Calu3 (cell line): ENCODE results near the gene C5orf15. TPM values are rescaled to one million over a fixed set of nuclear protein-coding genes. Genes with fewer than 3 reads are reported as not detected.

ENCODE experiments used
- BruUV-seq: library from RNA; stranded (reverse); fragments of 400-500 nt; replicated peaks from 2 replicates; lab custom pipeline; 2021; lab: Mats Ljungman, UMichigan
- CTCF ChIA-PET: fragments of 300-600 bp; sonication (Branson Sonifier 250); formaldehyde crosslinking; loops from one replicate; lab custom pipeline; 2022; ENCODE audit warnings: antibody characterized with exemption; lab: Charles Lee
- DNase-seq: peaks from one replicate; pipeline ENCODE4 v3.0.0; 2022
- H3K27ac Mint-ChIP-seq: one replicate; pipeline ENCODE4 v1.8.0; 2022; ENCODE audit warnings: mixed read lengths; ENCODE audit not compliant: unreplicated experiment
- H3K27me3 Mint-ChIP-seq: one replicate; pipeline ENCODE4 v1.8.0; 2022; ENCODE audit warnings: mixed read lengths; ENCODE audit not compliant: unreplicated experiment
- H3K36me3 Mint-ChIP-seq: one replicate; pipeline ENCODE4 v1.8.0; 2022; ENCODE audit warnings: mild to moderate bottlenecking, moderate library complexity, mixed read lengths; ENCODE audit not compliant: insufficient read depth, unreplicated experiment
- H3K4me1 Mint-ChIP-seq: one replicate; pipeline ENCODE4 v1.8.0; 2022; ENCODE audit warnings: mild to moderate bottlenecking, low read depth, mixed read lengths; ENCODE audit not compliant: unreplicated experiment
- H3K4me3 Mint-ChIP-seq: one replicate; pipeline ENCODE4 v1.8.0; 2022; ENCODE audit warnings: mild to moderate bottlenecking, low read depth, moderate library complexity, mixed read lengths; ENCODE audit not compliant: unreplicated experiment
- H3K9me3 Mint-ChIP-seq: one replicate; pipeline ENCODE4 v1.8.0; 2022; ENCODE audit warnings: low read depth, mixed read lengths; ENCODE audit not compliant: unreplicated experiment
- CTCF ChIP-seq: fragments of 200-600 bp; IDR thresholded peaks from one replicate; pipeline ENCODE4 v1.8.0; 2022; ENCODE audit warnings: antibody characterized with exemption; ENCODE audit not compliant: unreplicated experiment
- intact Hi-C: fragments of 100-400 bp; cut with micrococcal nuclease; formaldehyde crosslinking; loops from one replicate; pipeline ENCODE4 v1.10.0; 2022; ENCODE audit not compliant: unreplicated experiment
- total RNA-seq: library from RNA; stranded (reverse); gene quantifications from 2 replicates; pipeline ENCODE4 v1.2.3, GENCODE V29; 2022

C5orf15 gene
- total RNA-seq, 1 experiment from 2014 or later, result 104 TPM

DNA sequence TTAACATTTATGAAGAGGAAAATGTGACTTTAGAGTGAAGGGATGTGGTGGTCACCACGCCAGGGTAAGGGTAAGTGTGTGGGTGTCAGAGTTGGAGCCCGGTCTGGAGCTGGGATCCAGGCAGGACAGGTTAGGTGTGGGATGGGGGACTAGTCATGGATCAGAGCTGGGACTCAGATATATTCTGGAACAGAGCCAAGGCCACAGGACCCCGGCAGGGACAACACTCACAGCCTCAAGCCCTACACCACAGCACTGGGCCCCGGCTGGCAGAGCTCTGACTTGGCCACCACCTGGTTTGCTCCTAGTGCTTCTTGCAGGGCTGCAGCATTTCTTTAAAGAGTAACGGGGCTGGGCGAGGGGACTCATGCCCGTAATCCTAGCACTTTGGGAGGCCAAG lies 47.4 kb downstream of the C5orf15 start:
- no peak overlapping the region for H3K4me3 Mint-ChIP-seq
- no peaks in the 10 kb centered on the region for H3K9me3 Mint-ChIP-seq
- H3K4me1 Mint-ChIP-seq, result peaks cover 12% of the 10 kb centered on the region
- H3K36me3 Mint-ChIP-seq, result no peaks in the 10 kb centered on the region
- intact Hi-C loops, result no loop called here
- BruUV-seq, result no TSS peak
- no peak overlapping the region for H3K27ac Mint-ChIP-seq
- peaks cover 94% of the 10 kb centered on the region for H3K27me3 Mint-ChIP-seq
- no peak for DNase-seq
- TF ChIP-seq CTCF, result no peak
- CTCF ChIA-PET, result no interaction called here

- no peak for TF ChIP-seq CTCF
- Mint-ChIP-seq H3K27ac (no peak overlapping the region), H3K27me3 (peaks cover 84% of the 10 kb centered on the region), H3K4me1 (no peaks in the 10 kb centered on the region), H3K36me3 (no peaks in the 10 kb centered on the region), H3K4me3 (no peak overlapping the region), H3K9me3 (no peaks in the 10 kb centered on the region)
- DNase-seq, result no peak
- CTCF ChIA-PET, result no interaction called here
- intact Hi-C loops, result no loop called here
- BruUV-seq, result no TSS peak
Measured at GRCh38 chr5:133919148-133920136, 49.0 kb downstream of the C5orf15 start.

DNA sequence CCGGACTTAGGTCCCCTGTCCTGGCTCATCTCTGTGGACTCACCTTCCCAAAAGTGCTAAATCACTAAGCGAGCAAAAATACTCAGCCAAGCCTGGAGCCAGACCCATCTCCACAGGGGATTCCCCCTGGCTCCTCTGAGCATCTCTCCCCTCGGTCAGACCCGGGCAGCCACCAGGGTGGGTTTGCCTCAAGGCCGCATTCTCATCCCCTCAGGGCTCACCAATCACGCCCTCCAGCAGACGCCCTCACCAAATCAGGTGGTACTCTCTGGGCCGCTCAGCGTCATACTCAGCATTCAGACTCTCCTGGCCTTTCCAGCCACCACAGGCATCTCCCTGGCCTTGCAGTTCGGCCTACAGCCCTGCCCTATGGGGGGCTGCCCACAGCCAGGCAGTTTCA lies 49.7 kb downstream of the C5orf15 start:
- H3K4me3 Mint-ChIP-seq, result no peak overlapping the region
- H3K27ac Mint-ChIP-seq, result no peak overlapping the region
- H3K36me3 Mint-ChIP-seq, result no peaks in the 10 kb centered on the region
- no peak for DNase-seq
- intact Hi-C loops, result no loop called here
- no TSS peak for BruUV-seq
- no peak for TF ChIP-seq CTCF
- peaks cover 77% of the 10 kb centered on the region for H3K27me3 Mint-ChIP-seq
- no peaks in the 10 kb centered on the region for H3K4me1 Mint-ChIP-seq
- H3K9me3 Mint-ChIP-seq, result no peaks in the 10 kb centered on the region
- CTCF ChIA-PET, result no interaction called here

DNA sequence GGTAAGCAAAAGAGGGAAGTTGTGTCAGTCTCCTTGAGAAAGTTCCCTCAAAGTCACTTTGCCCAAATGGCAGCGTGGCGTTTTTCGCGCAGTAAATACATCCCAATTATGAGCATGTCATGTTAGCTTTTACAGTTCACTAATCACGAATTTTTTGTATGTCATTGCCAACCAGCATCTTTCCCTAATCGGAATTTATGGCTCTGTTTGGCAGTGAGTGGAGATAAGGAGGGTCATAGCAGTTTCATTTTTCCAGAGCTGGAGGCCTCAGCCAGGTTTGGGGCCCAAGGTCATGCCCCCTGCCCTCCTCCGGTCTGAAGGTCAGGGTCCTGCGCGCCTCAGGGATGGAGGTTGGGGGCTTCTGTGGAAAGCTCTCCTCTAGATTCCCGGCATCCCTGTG lies 50.1 kb downstream of the C5orf15 start:
- Mint-ChIP-seq H3K9me3 (no peaks in the 10 kb centered on the region), H3K4me3 (no peak overlapping the region), H3K27ac (no peak overlapping the region), H3K4me1 (no peaks in the 10 kb centered on the region), H3K36me3 (no peaks in the 10 kb centered on the region), H3K27me3 (peaks cover 74% of the 10 kb centered on the region)
- CTCF ChIA-PET, result no interaction called here
- no peak for DNase-seq
- intact Hi-C loops, result no loop called here
- TF ChIP-seq CTCF, result no peak
- no TSS peak for BruUV-seq
